HG02571 (cell line): ENCODE results near the gene SLC16A7.

ENCODE experiments used
- ATAC-seq: cut with Tn5 transposase; IDR thresholded peaks from one replicate; pipeline ENCODE4 v1.9.1; 2021; ENCODE audit warnings: mild to moderate bottlenecking, moderate library complexity; ENCODE audit not compliant: unreplicated experiment

SLC16A7 gene

GRCh38 chr12:59664495-59664894, 68.7 kb downstream of the SLC16A7 start:
- ATAC-seq = no peak

DNA sequence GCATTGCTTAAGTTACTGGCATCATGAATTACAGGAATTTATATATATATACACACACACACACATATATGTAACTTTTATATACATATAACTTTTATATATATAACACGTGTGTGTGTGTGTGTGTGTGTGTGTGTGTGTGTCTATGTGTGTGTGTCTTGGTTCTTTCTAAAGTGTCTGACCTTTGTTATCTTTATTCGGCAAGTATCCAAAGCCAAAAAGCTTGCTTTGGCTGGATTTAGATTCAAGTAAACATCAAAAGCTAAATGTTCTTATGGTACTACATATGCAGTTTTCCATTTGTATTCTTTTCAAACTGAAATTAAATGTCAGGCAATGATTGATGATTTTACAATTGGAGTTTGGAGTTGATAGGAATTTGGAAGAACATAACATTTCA, 69.9 kb downstream of the SLC16A7 start:
- ATAC-seq = no peak

DNA sequence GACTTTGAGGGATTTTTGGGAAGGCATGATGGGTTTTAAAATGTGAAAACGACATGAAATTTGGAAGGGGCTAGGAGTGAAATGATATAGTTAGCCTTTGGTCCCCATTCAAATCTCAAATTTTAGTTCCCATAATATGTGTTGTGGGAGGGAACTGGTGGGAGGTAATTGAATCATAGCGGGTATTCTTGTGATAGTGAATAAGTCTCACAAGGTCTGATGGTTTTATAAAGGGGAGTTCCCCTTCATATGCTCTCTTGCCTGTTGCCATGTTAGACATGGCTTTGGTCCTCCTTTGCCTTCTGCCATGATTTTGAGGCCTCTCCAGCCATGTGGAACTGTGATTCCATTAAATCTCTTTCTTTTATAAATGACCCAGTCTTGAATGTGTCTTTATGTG, 72.8 kb downstream of the SLC16A7 start:
- no peak for ATAC-seq

DNA sequence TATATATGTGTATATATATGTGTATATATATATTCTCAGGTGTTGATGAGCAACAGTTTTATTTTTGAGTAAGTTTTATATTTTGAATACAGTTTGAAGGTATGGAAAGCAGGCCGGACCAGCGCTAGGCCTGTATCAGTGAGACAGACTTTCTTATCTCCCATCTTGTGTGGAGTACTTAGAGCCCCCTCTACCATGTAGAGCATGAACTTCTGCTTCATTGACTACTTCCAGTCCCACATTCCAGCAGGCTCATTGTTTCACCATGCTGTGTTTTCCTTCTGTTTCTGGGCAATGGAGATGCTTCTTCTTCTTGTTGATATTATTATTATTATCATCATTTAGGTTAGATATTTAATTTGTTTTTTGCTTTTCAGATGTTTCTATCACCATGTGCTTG, 76.4 kb downstream of the SLC16A7 start:
- no peak for ATAC-seq

- ATAC-seq = no peak
Measured at GRCh38 chr12:59675461-59675860, 79.6 kb downstream of the SLC16A7 start.

DNA sequence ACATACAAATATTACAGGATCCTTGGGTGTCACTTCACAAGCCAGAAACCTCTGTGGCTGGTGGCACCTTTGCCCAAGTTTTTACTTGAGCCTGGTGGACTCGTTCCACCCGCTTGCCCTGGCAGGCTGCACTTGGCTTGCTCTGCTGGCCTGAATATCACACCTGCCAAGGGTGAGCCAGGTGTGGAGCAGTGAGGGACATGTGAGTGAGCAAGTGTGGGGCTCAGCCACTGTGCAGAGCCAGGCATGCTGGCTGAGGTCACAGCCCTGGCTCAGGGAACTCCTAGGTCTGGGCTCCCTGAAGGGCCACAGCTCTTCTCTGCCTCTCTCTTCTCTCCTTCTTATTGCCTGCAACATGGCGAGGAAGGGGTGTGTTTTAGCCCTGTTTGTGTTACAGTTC, 82.0 kb downstream of the SLC16A7 start:
- ATAC-seq = no peak

DNA sequence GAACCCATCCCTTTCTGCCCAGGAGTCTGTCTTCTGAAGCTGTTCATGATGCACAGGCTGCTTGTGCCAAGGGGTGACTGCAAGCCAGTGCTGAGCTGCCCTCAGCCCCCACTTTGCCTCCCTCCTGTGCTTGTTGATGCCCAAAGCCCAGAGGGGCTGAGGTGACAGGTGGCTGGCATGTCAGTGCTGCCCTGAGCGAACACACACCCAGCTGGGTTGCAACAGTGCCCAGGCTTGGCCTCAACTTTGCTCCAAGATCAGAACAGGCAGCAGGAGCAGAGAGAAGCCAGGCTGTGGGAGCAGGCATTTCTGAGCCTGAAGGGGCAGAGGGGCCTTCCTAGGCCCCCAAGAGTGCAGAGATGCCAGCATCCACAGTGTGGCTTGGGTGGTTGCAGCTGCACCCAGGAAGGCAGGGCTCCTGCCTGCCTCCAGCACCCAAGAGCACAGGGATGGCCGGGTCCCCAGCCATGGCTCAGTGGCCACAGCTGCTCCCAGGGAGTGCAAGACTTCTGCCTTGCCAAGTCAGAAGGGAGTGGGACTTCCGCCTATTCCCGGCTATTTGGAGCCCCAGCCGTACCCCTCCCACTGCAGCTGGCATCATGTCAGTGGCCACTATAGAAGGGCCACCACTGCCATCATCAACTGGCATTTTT, 83.1 kb downstream of the SLC16A7 start:
- no peak for ATAC-seq

DNA sequence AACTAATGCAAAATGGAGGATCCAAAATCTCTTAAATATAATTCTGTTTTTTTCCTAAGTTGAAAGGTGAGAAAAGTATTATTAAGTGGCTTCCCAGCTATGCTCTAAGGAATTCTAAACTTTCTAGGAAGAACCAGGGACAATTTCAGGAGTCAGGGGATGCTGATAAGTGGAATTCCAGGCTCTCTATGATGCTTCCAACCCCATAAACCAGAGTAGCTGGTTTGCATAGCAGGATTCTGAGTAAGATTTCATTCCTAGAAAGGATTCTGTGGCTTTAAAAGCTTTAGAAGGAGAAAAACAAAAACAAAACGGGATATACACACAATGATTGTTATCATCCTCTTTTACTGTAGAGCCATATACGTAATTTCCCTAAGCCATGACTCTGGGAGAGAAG, 93.9 kb downstream of the SLC16A7 start:
- no peak for ATAC-seq

GRCh38 chr12:59695379-59695778, 99.5 kb downstream of the SLC16A7 start:
- no peak for ATAC-seq

GRCh38 chr12:59698600-59698999, 102.8 kb downstream of the SLC16A7 start:
- no peak for ATAC-seq

GRCh38 chr12:59699421-59700152, 103.8 kb downstream of the SLC16A7 start:
- ATAC-seq = no peak

DNA sequence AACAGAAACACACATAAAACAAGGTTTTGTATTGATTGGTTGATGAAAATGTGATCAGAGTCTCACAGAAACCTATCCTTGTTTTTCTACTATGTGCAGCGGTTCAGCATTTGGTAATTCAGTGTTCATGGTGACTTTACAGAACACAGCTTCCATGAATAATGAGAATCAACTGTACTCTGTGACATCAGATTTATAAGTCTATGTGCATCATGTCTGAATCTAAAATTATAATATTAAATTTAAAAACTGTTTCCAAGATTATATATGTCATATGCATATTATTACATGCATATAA, 104.3 kb downstream of the SLC16A7 start:
- ATAC-seq = no peak

DNA sequence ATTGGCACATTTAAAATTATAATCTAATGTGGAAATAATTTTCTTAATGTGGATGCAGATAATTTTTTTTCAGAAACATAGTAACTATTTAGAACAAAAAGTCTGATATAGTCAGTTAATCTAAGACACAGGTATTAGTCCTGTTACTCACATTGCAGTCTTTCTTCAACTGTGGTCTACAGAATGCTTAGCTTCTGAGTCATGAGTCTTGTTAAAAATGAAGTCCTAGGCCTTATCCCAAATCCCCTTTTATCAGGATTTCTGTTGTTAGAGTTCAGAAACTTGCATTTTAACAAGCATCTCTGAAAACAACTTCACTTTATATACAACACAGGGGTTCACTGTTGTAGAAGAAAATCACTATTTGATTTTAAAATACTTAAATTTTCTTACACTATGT, 112.2 kb downstream of the SLC16A7 start:
- ATAC-seq = no peak

DNA sequence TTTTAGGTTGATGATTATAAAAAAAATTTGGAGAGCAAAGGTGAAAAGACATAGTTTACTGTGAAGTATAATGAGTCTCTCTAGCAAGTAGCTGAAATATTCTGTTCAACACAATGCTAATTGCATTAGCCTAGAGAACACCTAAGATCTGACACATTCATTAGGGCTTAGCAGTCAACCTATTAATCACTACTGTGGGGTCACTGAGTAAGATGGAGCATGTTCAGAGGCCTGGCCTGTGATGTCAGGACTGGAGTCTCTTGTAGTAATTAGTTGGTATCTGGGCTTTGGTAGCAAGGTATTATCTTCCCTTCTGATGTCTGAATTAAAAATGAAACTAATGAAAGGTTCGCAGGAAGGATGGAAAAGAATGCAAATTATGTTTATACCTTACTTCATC, 112.7 kb downstream of the SLC16A7 start:
- ATAC-seq = no peak

GRCh38 chr12:59710004-59710628, 114.3 kb downstream of the SLC16A7 start:
- ATAC-seq = no peak

- no peak for ATAC-seq
Measured at GRCh38 chr12:59710964-59711363, 115.1 kb downstream of the SLC16A7 start.

- no peak for ATAC-seq
Measured at GRCh38 chr12:59715434-59715833, 119.6 kb downstream of the SLC16A7 start.

DNA sequence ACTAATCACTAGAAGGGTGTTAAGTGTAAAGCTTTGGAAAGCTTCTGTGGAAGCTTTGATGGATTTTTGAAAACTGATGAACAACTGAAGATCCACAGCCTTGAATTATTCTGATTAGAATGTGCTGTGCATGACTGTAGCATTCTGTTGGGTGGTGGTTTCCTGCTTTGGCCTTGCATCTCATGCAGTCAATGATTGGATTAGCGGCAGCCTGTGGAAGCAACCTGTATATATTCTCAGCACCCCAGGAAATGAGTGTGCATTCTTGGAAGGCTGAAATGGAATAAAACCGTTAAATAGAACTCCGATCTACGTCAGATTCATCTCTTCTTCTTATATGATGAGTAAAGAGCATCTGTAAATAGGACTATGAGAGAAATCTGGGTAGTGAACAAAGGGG, 120.2 kb downstream of the SLC16A7 start:
- ATAC-seq = no peak

GRCh38 chr12:59717436-59717835, 121.6 kb downstream of the SLC16A7 start:
- no peak for ATAC-seq

DNA sequence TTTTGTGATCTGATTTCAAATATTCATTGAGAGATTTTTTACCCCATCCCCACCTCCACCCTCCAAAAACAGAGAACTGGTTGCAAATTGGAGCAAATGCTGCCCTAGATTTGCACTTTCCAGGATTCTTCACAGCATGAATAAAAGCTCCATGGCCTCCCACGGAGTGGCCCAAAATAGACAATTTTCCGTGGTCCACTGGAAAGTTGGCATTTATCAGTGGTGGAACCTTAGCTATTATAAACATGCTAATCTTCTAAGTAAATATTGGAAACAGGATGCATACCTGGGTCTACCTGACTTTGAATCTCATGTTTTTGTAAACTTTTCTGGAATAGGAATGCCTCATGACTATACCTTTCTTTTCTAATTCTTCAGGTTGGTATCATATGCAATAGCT, 123.9 kb downstream of the SLC16A7 start:
- ATAC-seq = no peak

DNA sequence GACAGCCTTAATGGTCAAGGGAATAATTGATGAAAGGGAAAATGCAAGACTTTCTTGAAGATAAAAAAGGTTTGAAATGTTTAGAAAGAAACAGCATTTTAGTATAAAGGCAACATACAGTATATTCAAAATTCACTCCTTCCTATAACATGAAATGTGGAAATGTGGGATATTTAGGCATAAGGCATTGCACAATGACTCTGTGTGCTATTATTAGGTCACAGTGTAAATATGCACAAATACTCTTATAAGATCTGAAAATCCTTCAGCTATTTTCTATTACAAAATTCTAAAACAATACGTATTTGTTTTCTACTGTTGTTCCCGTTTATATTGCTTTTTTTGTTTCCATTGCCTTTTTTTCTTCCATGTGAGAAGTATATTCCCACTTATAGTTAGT, 127.7 kb downstream of the SLC16A7 start:
- ATAC-seq = no peak

DNA sequence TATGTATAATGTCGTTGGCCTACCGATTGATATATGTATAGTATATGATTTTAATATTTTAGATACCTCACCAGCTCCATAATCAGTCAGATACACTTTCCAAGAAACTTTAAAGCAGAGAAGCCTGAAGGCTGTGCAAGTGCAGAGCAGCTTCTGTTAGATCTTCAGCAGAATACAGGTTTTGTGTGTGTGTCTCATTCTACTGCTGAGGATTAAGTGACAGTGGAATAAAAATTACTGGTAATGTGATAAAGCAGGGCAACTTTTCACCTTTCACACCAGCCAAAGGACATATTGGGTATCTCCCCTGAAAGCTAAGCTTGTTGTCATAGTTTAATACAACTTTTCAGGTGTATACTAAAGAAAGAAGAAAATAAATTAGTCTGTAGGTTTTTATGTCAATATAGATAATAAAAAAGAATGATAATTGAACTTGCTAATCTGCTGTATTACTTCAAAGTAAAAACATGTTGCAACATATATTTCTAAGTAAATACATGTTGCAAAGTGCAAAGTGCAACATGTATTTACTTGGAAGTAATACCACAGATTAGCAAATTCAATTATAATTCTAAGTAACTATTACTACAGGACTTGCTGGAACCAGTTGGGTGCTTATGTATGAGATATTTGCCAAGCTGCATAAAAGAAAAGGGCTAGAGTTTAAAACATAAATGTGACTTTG, 128.3 kb downstream of the SLC16A7 start:
- ATAC-seq = no peak
